ENCODE measurements around the gene TMEM74B.

TMEM74B gene

GRCh38 chr20:1191299-1191698 is 6.5 kb upstream of the TMEM74B start:
- Histone ChIP-seq H3K27ac (ENCODE audit: poor library complexity, severe bottlenecking) (no peak overlapping the region), H3K9me3 (ENCODE audit: severe bottlenecking) (no peaks in the 10 kb centered on the region), H3K4me1 (ENCODE audit: insufficient read depth, poor library complexity, severe bottlenecking) (no peaks in the 10 kb centered on the region), H3K36me3 (ENCODE audit: low read depth) (no peaks in the 10 kb centered on the region), H3K4me3 (ENCODE audit: severe bottlenecking) (no peak overlapping the region), H3K27me3 (ENCODE audit: insufficient read depth, poor library complexity, severe bottlenecking) (peaks cover 8% of the 10 kb centered on the region)
- no peak for TF ChIP-seq CTCF (IDR thresholded peaks at IDR 0.05; ENCODE audit: poor library complexity, severe bottlenecking)
- ATAC-seq (ENCODE audit: low read depth) (no peak), DNase-seq (ENCODE audit: low spot score) (no peak)

DNA sequence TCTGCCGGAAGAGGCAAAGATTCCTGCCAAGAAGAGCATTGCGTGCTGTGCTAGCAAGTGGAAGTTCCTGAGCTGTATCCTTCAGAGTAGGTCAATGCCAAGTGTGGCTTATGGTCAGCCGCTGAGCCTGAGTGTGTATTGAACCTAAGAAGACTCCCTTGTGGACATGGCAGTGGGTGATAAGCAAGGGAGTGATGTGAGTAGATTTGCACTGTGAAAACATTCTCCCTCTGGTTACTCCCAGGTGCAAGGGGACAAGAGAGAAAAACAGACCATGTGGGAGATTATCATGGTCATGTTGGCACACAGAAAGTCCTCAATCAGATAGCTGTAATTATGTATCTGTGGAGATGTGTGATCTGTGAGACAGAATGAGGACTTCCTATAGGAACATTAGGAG is 6.1 kb upstream of the TMEM74B start:
- no peak overlapping the region for H3K4me3 ChIP-seq (ENCODE audit: severe bottlenecking)
- H3K9me3 ChIP-seq (ENCODE audit: severe bottlenecking), result no peaks in the 10 kb centered on the region
- no peak for ATAC-seq (ENCODE audit: low read depth)
- H3K4me1 ChIP-seq (ENCODE audit: insufficient read depth, poor library complexity, severe bottlenecking), result no peaks in the 10 kb centered on the region
- no peak for TF ChIP-seq CTCF (IDR thresholded peaks at IDR 0.05; ENCODE audit: poor library complexity, severe bottlenecking)
- no peaks in the 10 kb centered on the region for H3K36me3 ChIP-seq (ENCODE audit: low read depth)
- no peak overlapping the region for H3K27ac ChIP-seq (ENCODE audit: poor library complexity, severe bottlenecking)
- DNase-seq (ENCODE audit: low spot score), result no peak
- H3K27me3 ChIP-seq (ENCODE audit: insufficient read depth, poor library complexity, severe bottlenecking), result peaks cover 12% of the 10 kb centered on the region

- Histone ChIP-seq H3K4me1 (ENCODE audit: insufficient read depth, poor library complexity, severe bottlenecking) (no peaks in the 10 kb centered on the region), H3K36me3 (ENCODE audit: low read depth) (no peaks in the 10 kb centered on the region), H3K4me3 (ENCODE audit: severe bottlenecking) (no peak overlapping the region), H3K9me3 (ENCODE audit: severe bottlenecking) (no peaks in the 10 kb centered on the region), H3K27ac (ENCODE audit: poor library complexity, severe bottlenecking) (no peak overlapping the region), H3K27me3 (ENCODE audit: insufficient read depth, poor library complexity, severe bottlenecking) (peaks cover 15% of the 10 kb centered on the region)
- TF ChIP-seq CTCF (IDR thresholded peaks at IDR 0.05; ENCODE audit: poor library complexity, severe bottlenecking), result no peak
- ATAC-seq (ENCODE audit: low read depth) (no peak), DNase-seq (ENCODE audit: low spot score) (no peak)
Observed at GRCh38 chr20:1189827-1190226, 5.0 kb upstream of the TMEM74B start.

- Histone ChIP-seq H3K36me3 (ENCODE audit: low read depth) (no peaks in the 10 kb centered on the region), H3K4me1 (ENCODE audit: insufficient read depth, poor library complexity, severe bottlenecking) (no peaks in the 10 kb centered on the region), H3K27ac (ENCODE audit: poor library complexity, severe bottlenecking) (no peak overlapping the region), H3K4me3 (ENCODE audit: severe bottlenecking) (no peak overlapping the region), H3K9me3 (ENCODE audit: severe bottlenecking) (no peaks in the 10 kb centered on the region), H3K27me3 (ENCODE audit: insufficient read depth, poor library complexity, severe bottlenecking) (peaks cover 30% of the 10 kb centered on the region)
- DNase-seq (ENCODE audit: low spot score) (no peak), ATAC-seq (ENCODE audit: low read depth) (no peak)
- TF ChIP-seq CTCF (IDR thresholded peaks at IDR 0.05; ENCODE audit: poor library complexity, severe bottlenecking), result no peak
Observed at GRCh38 chr20:1188347-1188746, 3.6 kb upstream of the TMEM74B start.

DNA sequence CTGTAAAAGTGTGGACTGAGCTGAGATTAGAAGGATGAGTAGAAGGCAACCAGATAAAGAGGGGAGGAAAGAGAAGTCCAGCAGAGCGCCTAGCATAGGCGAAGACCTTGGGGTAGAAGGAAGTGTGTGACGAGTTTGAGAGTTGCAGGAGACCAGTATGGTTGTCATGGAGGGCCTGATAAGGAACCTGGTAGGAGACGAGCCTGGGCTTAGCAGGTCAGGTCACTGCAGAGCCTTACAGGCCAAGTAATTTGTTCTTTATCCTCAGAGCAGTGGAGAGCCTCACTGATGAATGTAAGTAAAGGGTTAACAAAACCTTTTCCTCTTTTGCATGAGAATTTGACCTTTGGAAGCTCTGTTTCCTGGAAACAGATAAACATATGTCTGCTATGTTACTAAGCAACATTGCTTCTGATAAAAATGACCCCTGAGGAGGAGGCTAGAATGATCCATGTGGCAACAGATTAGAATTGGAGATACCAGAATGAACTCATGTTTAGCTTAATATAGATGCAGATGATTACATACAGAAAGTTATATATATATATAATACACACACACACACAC is 2.9 kb upstream of the TMEM74B start:
- DNase-seq (ENCODE audit: low spot score), result no peak
- Histone ChIP-seq H3K27ac (ENCODE audit: poor library complexity, severe bottlenecking) (no peak overlapping the region), H3K9me3 (ENCODE audit: severe bottlenecking) (no peaks in the 10 kb centered on the region), H3K4me1 (ENCODE audit: insufficient read depth, poor library complexity, severe bottlenecking) (no peaks in the 10 kb centered on the region), H3K36me3 (ENCODE audit: low read depth) (no peaks in the 10 kb centered on the region), H3K27me3 (ENCODE audit: insufficient read depth, poor library complexity, severe bottlenecking) (peaks cover 34% of the 10 kb centered on the region), H3K4me3 (ENCODE audit: severe bottlenecking) (no peak overlapping the region)
- no peak for TF ChIP-seq CTCF (IDR thresholded peaks at IDR 0.05; ENCODE audit: poor library complexity, severe bottlenecking)
- no peak for ATAC-seq (ENCODE audit: low read depth)
